DOHH2 (cell line): ENCODE data around the gene FUT7.

Experiments used
- EZH2phosphoT487 ChIP-seq: fragments of 200-600 bp; sonication (generic); IDR thresholded peaks from 2 replicates; pipeline ENCODE4 v1.6.1; 2017; ENCODE audit warnings: borderline replicate concordance, mild to moderate bottlenecking, antibody characterized with exemption, low read length, moderate library complexity, mixed read lengths
- TF ChIP-seq, protein P1 (sequence below): fragments of 200-600 bp; sonication (generic); IDR thresholded peaks from one replicate; pipeline ENCODE4 v1.5.1; 2014; ENCODE audit warnings: antibody characterized with exemption, mild to moderate bottlenecking, low read depth, low read length; ENCODE audit not compliant: poor library complexity, severe bottlenecking

DNA sequence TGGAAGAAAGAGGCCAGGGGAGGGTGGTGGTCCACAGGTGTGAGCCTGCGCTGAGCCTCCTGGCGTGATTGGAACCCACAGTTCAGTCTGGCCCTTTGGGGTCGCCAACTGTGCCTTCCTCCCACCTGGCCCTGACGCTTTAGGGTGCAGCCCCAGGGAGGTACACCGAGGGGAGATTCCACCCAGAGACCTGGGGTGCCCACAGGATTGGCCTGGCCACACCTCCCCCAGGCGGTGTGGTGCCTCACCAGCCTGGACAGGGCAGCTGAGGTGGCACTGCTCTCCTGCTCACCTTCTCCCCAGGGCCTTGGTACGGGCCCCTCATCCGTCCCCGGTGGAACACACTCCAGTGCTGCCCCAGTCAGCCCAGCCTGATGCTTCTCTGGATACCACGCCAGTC lies 34.5 kb downstream of the FUT7 start:
- TF ChIP-seq, protein P1, sequence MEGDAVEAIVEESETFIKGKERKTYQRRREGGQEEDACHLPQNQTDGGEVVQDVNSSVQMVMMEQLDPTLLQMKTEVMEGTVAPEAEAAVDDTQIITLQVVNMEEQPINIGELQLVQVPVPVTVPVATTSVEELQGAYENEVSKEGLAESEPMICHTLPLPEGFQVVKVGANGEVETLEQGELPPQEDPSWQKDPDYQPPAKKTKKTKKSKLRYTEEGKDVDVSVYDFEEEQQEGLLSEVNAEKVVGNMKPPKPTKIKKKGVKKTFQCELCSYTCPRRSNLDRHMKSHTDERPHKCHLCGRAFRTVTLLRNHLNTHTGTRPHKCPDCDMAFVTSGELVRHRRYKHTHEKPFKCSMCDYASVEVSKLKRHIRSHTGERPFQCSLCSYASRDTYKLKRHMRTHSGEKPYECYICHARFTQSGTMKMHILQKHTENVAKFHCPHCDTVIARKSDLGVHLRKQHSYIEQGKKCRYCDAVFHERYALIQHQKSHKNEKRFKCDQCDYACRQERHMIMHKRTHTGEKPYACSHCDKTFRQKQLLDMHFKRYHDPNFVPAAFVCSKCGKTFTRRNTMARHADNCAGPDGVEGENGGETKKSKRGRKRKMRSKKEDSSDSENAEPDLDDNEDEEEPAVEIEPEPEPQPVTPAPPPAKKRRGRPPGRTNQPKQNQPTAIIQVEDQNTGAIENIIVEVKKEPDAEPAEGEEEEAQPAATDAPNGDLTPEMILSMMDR, result no peak
- no peak for TF ChIP-seq EZH2phosphoT487
